HG03060 (cell line): ENCODE measurements around the gene FOXO3B.
"Not testable (repeated sequence)": the region's sequence is repeated elsewhere in the genome, so short reads cannot be mapped to it uniquely, and the experiment has no call there.

Source experiments
- ATAC-seq: cut with Tn5 transposase; IDR thresholded peaks from one replicate; pipeline ENCODE4 v1.9.1; 2021; ENCODE audit warnings: low read depth, moderate number of reproducible peaks; ENCODE audit not compliant: unreplicated experiment

The FOXO3B gene

DNA sequence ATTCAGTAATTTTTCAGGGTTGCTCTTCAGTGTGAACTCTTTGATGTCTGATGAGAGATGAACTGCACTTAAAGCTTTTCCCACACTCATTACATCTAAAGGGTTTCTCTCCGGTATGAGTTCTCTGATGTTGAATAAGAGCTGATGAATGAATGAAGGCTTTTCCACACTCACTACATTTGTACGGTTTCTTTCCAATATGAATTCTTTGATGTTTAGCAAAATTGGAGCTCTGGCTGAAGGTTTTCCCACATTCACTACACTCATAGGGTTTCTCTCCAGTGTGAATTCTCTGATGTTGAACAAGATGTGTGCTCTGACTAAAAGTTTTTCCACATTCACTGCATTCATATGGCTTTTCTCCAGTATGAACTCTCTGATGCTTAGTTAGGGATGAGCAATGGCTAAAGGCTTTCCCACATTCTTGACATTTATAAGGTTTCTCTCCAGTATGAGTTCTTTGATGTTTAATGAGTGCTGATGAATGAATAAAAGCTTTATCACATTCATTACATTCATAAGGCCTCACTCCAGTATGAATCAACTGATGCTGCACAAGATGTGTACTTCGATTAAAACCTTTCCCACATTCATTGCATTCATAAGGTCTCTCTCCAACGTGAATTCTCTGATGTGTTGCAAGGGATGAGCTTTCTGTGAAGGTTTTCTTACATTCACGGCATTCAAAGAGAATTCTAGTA, 20.0 kb downstream of the FOXO3B start:
- ATAC-seq, result not testable (repeated sequence)

DNA sequence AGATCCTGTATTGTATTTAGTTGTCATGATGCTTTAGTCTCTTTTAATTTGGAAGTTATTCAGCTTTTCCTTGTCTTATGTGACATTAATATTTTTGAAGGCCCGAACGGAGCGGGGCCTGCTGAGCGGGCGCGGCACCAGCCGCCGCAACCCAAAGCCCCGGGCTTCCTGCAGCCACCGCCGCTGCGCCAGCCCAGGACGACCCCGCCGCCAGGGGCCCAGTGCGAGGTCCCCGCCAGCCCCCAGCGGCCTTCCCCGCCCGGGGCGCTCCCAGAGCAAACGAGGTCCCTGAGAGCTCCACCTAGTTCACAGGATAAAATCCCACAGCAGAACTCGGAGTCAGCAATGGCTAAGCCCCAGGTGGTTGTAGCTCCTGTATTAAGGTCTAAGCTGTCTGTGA, 32.0 kb downstream of the FOXO3B start:
- ATAC-seq, result not testable (repeated sequence)

DNA sequence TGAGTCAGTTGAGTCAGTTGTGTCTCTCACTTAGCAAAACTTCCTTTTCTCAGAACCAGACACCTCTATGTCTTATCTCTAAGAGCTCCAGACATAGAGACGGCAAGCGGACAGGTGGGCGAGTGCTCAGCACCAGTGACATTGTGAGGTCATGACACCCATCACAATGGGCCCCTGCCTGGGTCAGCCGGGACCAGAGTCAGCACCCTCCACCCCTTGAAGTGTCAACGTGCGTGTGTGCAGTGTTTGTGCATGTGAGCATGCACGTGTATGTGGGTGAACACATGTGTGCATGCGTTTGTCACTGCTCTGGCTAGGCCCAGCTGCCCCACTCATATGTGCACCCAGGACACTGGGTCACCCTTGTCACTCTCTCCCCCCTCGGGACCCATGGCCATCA, 37.8 kb downstream of the FOXO3B start, which contains the start of gene TBC1D28:
TBC1D28 (minus strand) TSS at position 101 of the 400 bp plus-strand sequence. CDS start 3,039 bp downstream, outside the sequence.
- ATAC-seq, result not testable (repeated sequence)

DNA sequence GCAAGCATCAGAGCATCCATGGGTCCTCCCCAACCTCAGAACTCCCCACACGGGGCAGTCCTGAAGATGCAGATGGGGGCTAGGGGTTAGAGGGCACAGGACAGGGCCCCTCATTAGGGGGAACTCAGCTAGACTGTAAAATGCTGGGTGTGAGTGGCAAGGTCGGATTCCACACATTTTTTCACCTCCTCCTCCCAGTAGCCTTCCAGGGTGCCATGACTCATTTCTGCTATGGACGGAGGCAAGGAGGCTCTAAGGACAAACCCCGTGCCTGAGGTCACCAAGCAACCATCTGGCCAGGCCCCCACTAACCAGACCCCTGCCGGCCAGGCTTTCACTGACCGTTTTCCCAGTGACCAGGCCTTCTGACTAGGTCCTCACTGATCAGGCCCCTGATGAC, 39.0 kb downstream of the FOXO3B start:
- not testable (repeated sequence) for ATAC-seq

DNA sequence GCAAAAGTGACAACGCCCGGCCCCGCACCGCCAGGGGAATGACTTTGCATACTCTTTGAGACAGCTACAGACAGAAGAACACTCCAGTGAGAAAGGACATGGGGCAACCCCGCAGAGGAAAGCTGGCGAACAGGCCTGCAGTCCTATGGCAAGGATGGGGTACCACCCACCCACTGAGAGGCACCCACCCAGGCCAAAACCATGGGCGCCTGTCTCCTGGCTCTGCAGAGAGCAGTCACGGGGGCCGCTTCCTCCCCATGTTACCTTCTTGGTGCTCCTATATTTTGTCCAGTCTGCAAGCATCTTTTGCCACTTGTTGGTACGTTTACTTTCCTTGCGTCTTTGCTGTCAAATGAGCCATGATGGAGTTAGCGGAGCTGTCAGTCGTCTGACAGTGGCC, 43.8 kb downstream of the FOXO3B start:
- ATAC-seq, result not testable (repeated sequence)

DNA sequence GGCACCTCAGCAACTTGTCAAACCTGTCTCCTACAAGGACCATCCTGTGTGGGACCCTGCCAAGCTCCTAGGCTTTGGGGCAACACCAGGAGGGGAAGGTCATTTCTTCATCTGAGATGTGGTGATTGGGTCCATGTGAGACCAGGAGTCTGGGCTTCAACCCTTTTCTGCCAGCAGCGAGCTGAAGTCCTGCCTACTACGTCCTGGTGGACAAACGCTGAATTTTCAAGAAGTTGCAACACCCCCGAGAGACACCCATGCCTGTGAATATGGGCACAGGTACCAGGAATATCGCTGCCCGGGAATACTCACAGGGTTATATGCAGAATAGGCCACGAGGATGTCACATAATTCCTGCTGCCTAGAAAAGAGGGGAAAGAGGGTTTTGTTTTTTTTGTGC, 45.9 kb downstream of the FOXO3B start:
- ATAC-seq, result not testable (repeated sequence)

DNA sequence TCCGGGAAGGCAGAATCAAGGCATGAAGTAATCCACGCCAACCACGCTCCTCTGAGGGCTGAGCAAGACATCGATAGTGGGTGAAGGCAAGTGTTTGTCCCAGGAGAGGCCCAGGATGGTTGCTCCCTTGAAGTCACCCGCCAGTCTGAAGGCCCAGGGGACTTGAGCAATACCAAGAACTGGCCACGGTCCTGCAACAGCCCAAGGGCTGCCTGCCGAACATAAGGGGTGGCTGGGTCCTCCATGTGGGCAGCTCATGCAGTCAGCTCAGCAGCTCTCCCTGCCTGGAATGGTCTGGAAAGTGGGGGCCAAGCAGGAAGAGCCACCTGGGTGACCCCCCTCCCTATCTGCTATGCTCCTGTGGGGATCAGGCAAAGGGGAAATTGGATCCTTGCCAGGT, 46.3 kb downstream of the FOXO3B start:
- ATAC-seq, result not testable (repeated sequence)

DNA sequence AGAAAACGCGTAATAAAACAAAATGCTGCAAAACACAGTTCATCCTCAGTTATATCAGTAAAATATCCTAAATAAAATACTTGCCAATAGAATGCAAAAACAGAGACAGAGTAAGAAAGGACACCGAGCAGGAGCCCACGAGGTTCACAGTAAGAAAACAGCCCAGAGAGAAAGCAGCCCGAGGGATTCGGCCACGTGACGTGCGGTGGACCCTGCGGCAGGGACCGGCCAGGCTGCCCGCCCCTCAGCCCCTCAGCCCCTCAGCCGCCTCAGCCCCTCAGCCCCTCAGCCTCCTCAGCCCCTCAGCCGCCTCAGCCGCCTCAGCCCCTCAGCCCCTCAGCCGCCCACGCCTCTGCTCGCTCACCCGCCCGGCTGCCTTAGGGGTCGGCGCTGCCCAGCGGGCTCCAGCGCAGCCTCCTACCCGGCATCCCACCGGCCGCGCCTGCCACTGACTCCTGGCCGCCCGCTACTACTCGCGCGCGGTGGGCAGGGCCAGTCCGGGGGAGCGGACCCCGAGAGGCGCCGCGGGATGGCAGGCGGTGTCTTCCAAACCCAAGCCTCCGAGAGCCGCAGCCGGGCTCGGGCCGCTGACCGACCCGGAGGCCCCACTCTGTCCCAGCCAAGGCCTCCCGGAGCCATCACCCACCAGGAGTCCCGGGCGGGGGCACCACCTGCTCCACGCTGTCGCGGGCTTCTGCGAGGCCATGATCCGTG, 47.4 kb downstream of the FOXO3B start:
- ATAC-seq, result not testable (repeated sequence)
